SHP77 (cell line): ENCODE data around the gene ALG9.
A peak's percentile ranks its signal among the peaks of the same experiment; 100 is the strongest.
"Not testable (repeated sequence)": the region's sequence is repeated elsewhere in the genome, so short reads cannot be mapped to it uniquely, and the experiment has no call there.

Experiments
- DNase-seq, 2 experiments: peaks; one replicate each; lab custom pipeline; 2025; lab: John Stamatoyannopoulos, UW

The ALG9 gene

GRCh38 chr11:111795334-111795985, 75.9 kb downstream of the ALG9 start:
- DNase-seq = no peak

- no peak for DNase-seq
Measured at GRCh38 chr11:111793863-111794262, 77.5 kb downstream of the ALG9 start.

- no peak for DNase-seq
Measured at GRCh38 chr11:111792955-111793500, 78.4 kb downstream of the ALG9 start.

GRCh38 chr11:111792314-111792713, 79.1 kb downstream of the ALG9 start:
- DNase-seq = no peak

- no peak for DNase-seq
Measured at GRCh38 chr11:111788464-111788863, 82.9 kb downstream of the ALG9 start.

- no peak for DNase-seq
Measured at GRCh38 chr11:111788051-111788450, 83.3 kb downstream of the ALG9 start.

GRCh38 chr11:111785886-111786412, 85.4 kb downstream of the ALG9 start:
- DNase-seq = no peak

GRCh38 chr11:111785076-111785475, 86.3 kb downstream of the ALG9 start:
- DNase-seq = no peak

GRCh38 chr11:111784311-111784710, 87.1 kb downstream of the ALG9 start:
- not testable (repeated sequence) for DNase-seq

- DNase-seq = no peak
Measured at GRCh38 chr11:111782109-111782741, 89.2 kb downstream of the ALG9 start.

GRCh38 chr11:111779118-111779517, 92.3 kb downstream of the ALG9 start:
- DNase-seq = no peak

- DNase-seq = no peak
Measured at GRCh38 chr11:111778047-111778558, 93.3 kb downstream of the ALG9 start.

GRCh38 chr11:111777094-111778046, 94.0 kb downstream of the ALG9 start:
- peak; percentile 65 to 67 for DNase-seq

- DNase-seq = no peak
Measured at GRCh38 chr11:111776398-111777093, 94.8 kb downstream of the ALG9 start.

GRCh38 chr11:111774955-111775710, 96.2 kb downstream of the ALG9 start:
- DNase-seq = no peak

- no peak for DNase-seq
Measured at GRCh38 chr11:111772535-111772934, 98.8 kb downstream of the ALG9 start.

- DNase-seq = not testable (repeated sequence)
Measured at GRCh38 chr11:111771205-111771604, 100.2 kb downstream of the ALG9 start.

- DNase-seq = no peak
Measured at GRCh38 chr11:111770581-111771134, 100.7 kb downstream of the ALG9 start.

GRCh38 chr11:111766834-111767142, 104.6 kb downstream of the ALG9 start:
- no peak for DNase-seq
